SK-MEL-5 (cell line): ENCODE data around the gene DDX39A. TPM values are rescaled to one million over a fixed set of nuclear protein-coding genes. Genes with fewer than 3 reads are reported as not detected.
"Not testable (repeated sequence)": the region's sequence is repeated elsewhere in the genome, so short reads cannot be mapped to it uniquely, and the experiment has no call there.

ENCODE experiments used
- DNase-seq: peaks from one replicate; pipeline ENCODE4 v3.0.0-alpha.2; 2016; ENCODE audit warnings: low read depth, low spot score
- in situ Hi-C: cut with HindIII; loops from 2 replicates; pipeline ENCODE4 v1.10.0; 2016; ENCODE audit warnings: low sequenced_read_pairs, high pct_unique_total_duplicates, low pct_unique_long_range_greater_than_20kb
- total RNA-seq: library from RNA; depleted of rRNA; stranded (reverse); fragments of >200 nt; shearing (Covaris generic); gene quantifications from 2 replicates; pipeline ENCODE4 v1.2.3, GENCODE V29; 2014; rRNA removed

Gene DDX39A
- total RNA-seq, 1 experiment from 2014 or later, result 72.9 TPM

DNA sequence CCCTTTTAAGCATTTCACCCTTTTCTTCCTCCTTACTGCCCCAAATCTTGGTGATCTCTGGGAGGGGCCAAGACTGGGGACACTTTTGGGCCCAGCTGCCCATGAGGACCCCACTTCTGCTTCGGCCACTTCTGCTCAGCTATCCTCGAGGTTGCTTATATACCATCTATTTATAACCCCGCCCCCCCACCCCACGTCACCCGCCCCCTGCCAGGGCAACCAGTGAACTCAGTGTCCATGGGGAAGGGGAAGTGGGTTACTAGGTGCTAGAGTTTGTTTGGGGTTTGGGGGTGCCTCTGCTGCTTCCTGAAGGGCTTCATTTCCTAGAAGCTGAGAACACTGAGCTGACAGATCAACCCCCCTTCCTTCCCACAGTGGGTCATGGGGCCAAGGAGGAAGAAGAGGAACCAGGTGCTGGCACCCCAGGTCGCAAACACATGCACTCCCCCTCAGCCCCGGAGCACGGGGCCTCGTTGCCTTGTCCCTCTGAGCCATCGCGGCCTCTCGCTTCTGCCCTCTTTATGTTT is 44.0 kb downstream of the DDX39A start:
- DNase-seq, result no peak
- in situ Hi-C loops, result no loop called here

DNA sequence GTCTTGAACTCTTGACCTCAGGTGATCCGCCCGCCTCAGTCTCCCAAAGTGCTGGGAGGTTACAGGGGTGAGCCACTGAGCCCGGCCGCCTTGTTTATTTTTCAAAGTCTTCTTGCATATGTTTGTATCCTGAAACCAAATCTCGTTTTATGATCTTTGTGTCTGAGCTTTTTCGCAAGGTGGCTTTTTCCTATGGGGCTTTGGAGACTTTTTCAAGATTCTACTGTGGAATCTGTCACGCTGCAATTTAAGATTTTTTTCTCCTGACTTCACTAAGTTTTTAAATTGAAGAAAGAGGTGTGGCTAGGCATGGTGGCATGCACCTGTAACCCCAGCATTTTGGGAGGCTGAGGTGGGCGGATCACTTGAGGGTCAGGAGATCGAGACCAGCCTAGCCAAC is 44.8 kb downstream of the DDX39A start:
- in situ Hi-C loops, DNase-seq: not testable (repeated sequence)

DNA sequence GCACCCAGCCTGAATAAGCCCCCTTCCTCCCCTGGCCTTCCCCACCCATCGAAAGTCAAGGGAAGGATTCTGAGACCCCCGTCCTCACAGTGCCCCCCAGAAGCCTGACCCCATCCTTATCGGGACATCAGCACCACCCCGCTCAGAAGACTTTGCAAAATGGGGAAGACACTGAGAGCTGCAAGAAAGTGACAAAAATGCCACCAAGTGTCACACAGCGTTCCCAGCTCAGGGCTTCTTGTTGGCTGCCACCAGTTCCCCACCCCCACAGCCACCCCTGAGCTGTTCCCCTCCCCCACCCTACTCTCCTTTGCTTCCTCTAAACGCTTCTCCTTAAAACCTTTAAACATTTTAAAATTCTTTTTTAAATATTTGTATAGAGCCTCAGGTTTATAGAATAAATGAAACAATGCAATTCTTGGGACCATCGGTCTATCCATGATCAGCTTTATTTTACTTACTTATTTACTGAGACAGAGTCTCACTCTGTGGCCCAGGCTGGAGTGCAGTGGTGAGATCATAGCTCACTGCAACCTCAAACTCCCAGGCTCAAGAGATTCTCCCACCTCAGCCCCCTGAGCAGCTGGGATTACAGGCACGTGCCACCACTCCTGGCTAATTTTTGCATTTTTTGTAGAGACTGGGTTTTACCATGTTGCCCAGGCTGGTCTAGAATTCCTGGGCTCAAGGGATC is 46.6 kb downstream of the DDX39A start:
- in situ Hi-C loops, DNase-seq: not testable (repeated sequence)

DNA sequence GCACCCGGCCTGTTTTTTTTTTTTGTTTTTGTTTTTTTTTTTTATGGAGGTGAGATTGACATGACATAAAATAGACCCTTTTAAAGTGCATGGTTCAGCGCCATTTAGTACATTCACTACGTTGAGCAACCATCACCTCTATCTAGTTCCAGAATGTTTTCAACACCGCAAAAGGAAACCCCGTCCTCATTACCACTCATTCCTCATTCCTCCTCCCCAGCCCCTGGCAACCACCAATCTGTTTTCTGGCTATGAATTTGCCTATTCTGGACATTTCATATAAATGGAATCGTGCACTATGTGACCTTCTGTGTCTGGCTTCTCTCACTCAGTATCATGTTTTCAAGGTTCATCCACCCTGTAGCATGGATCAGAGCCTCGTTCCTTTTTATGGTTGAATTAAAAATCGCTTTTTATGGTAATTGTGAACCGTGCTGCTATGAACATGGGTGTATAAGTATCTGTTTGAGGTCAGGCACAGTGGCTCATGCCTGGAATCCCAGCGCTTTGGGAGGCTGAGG is 47.8 kb downstream of the DDX39A start:
- DNase-seq, result no peak
- in situ Hi-C loops, result no loop called here

DNA sequence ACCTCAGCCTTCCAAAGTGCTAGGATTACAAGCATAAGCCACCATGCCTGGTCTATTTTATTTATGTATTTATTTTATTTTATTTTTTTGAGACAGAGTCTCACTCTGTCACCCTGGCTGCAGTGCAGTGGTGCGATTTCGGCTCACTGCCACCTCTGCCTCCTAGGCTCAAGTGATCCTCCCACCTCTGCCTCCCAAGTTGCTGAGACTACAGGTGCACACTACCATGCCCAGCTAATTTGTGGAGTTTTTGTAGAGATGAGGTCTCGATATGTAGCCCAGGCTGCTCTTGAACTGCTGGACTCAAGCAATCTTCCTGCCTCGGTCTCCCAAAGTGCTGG is 48.2 kb downstream of the DDX39A start:
- in situ Hi-C loops, result no loop called here
- no peak for DNase-seq

DNA sequence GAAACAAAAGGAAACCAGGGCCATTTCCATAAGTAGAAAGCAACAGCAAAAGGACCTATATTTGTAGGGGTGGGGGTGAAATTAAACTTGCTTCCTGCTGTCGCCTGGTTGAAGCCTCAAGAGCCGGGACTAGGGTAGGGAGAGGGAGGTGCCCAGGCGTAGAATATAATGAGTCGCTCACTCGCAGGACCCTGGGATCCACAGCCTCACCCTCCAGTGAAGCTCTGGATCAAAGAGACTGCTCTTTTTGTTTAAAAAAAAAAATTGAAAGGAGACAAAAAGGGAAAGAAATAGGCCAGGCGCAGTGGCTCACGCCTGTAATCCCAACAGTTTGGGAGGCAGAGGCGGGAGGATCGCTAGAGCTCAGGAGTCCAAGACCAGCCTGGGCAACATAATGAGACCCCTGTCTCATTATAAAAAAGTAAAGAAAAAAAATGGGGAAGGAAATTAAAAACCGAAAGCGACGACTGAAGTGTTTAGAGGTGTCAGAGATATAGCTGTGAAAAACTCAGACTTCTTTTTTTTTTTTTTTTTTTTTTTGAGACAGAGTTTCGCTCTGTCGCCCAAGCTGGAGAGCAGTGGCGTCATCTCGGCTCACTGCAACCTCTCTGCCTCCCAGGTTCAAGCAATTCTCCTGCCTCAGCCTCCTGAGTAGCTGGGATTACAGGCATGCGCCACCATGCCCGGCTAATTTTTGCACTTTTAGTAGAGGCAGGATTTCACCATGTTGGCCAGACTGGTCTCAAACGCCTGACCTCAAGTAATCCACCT is 48.8 kb downstream of the DDX39A start:
- DNase-seq, result no peak
- in situ Hi-C loops, result no loop called here

DNA sequence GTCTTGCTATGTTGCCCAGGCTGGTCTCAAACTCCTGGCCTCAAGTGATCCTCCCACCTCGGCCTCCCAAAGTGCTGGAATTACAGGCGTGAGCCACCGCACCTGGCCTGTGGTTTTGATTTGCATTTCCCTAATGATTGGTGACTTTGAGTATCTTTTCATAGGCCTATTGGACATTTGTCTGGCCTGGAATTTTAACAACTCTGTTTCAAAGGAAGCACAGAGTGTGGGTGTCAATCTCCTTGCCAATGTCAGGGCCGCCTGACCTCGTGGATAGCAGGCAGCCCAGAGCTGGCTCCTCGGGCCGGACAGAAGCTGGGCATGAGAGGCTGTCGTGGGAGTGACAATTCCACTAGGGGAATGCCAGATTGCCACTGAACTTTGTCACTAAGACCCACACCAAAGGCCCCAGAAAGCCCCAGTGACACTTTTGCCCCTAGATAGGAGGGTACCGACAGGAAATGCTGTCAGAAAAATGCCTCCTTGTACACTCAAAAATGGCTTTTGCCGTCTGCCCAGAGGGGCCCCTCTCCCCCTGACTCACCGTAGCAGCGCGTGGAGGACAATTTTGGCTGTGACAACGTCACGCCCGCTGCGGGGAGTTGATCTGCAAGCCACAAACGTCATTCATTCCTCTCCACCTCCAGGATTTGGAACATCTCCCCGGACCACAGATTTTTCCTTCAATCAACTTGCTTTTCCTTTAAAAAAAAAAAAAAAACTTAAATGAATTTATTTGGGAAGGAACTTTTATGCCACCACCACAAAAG is 49.6 kb downstream of the DDX39A start:
- in situ Hi-C loops, result no loop called here
- DNase-seq, result no peak

DNA sequence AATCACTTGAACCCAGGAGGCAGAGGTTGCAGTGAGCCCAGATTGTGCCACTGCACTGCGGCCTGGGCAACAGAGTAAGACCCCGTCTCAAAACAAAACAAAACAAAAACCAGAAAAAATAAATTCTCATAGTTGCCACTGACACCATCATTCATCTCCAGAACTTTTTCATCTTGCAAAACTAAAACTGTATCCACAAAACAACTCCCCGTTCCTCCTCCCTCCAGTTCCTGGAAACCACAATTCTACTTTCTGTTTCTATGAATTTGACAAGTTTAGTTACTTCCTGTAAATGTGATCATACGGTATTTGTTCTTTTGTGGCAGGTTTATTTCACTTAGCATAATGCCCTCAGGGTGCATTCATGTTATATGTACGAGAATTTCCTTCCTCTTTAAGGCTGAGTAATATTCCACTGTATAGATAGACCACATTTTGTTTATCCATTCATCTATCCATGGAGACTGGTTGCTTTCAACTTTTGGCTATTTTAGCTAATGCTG is 51.1 kb downstream of the DDX39A start:
- in situ Hi-C loops, result no loop called here
- DNase-seq, result no peak

DNA sequence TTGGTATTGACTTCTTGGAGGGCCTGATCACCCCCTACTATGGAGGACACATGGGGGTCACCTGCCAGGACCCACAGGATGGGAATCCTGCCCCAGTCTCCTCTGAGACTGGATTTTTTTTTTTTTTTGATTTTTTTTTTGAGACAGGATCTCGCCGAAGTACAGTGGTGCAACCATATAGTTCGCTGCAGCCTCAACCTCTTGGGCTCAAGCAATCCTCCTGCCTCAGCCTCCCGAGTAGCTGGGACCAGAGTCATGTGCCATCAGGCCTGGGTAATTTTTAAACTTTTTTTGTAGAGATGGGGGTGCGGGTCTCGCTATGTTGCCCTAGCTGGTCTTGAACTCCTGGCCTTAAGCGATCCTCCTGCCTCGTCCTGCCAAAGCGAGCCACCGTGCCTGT is 52.1 kb downstream of the DDX39A start:
- no peak for DNase-seq
- in situ Hi-C loops, result no loop called here

DNA sequence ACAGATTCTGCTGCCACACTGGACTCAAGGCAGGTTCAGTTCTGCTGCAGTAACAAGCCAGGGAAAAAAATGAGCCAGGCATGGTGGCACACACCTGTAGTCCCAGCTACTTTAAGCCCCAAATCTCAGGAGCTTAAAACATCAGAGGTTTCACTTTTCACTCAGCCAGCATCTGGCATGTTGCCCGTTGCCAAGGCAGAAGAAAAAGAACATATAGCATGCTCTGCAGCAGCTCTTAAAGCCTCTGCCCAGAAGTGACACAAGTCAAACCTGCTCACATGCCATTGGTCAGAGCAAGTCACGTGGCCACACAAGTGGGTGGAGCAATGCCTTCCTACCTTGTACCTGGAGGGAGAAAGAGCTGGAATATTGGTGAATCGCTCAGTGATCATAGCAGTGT is 52.6 kb downstream of the DDX39A start:
- DNase-seq, result peak; percentile 64
- in situ Hi-C loops, result no loop called here

DNA sequence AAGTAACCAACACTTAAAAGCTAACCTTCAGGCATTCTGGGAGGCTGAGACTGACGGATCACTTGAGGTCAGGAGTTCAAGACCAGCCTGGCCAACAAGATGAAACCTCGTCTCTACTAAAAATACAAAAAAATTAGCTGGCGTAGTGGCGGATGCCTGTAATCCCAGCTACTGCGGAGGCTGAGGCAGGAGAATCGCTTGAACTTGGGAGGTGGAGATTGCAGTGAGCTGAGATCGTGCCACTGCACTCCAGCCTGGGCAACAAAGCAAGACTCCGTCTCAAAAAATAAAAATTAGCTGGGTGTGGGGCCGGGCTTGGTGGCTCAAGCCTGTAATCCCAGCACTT is 55.1 kb downstream of the DDX39A start:
- DNase-seq, result not testable (repeated sequence)

DNA sequence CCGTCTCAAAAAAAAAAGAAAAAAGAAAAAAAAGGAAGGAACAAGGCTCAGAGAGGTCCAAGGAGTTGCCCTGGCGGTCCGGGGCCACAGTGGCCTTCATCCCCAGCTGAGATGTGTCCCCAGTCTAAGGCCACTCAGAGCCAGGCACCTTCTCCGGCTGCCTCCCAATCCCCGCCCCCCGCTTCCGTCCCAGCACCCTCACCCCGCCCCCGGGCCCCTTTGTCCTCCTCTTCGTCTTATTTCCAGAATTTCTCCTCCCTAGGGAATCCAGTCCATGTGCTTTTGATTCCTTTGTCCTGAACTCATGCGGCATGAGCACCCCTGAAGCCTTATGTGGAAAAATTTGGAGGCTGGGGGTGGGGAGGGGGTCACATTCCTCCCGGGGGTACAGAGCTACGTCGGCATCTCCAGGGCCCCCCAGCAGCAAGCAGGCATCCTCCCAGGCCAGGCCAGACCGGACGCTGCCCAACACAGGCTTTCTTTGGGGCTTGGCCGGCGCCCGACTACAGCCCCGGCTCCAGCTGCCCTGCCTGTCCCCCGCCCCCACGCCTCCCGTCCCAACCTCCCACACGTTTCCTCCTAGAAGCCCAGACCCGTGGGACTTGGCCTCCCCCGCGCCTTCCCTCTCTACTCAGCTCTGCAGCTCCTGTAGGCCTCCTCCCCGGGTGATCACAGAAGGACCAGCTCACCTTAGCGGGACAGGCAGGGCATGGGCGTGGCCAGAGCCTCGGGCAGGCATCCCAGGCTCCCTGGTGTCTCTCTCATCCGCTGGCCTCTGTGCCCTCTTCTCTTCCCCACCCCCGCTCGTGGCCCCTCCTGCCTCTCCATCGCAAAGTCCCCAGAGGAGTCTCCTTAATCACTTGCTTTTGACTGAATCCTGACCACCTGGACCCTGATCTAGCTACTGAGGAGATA is 55.7 kb downstream of the DDX39A start:
- peak; percentile 40 for DNase-seq
- in situ Hi-C loops, result no loop called here

More for the DNA sequence above, 55.1 kb downstream of the DDX39A start:
- in situ Hi-C loops, result not testable (repeated sequence)

DNA sequence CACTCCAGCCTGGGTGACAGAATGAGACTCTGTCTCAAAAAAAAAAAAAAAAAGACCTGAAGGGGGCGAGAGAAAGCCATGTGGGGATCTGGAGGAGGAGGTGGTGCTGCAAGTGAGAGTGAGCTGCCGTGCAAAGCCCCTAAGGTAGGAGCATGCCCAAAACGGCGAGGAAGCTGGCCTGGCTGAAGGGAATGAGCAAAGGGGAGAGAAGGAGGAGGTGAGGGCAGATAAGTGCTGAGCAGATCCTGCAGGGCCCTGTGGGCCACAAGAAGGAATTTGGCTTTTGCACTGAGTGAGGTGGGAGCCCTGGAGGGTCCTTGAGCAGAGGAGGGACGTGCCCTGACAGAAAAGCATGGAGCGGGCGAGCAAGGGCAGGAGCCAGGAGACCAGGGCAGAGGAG is 57.3 kb downstream of the DDX39A start:
- in situ Hi-C loops, result no loop called here
- peak; percentile 42 for DNase-seq

Other genes starting within 250 kb of the DDX39A start
- 5.0 and 8.1 TPM in 2 replicates for gene ADGRL1, start 213.2 kb downstream of the DDX39A start, total RNA-seq
- 11.3 and 14.2 TPM in 2 replicates for gene ADGRE5, start 37.9 kb downstream of the DDX39A start, total RNA-seq
- 29.3 and 31.1 TPM in 2 replicates for gene PKN1, start 14.0 kb upstream of the DDX39A start, total RNA-seq
- gene PTGER1, start 56.0 kb upstream of the DDX39A start, total RNA-seq, result not detected in 2 replicates
- 207 and 229 TPM in 2 replicates for gene GIPC1, start 76.8 kb upstream of the DDX39A start, total RNA-seq
- gene DNAJB1, start 99.1 kb upstream of the DDX39A start, total RNA-seq, result 96.8 and 105 TPM in 2 replicates
- 62.8 and 90.9 TPM in 2 replicates for gene TECR, start 110.3 kb upstream of the DDX39A start, total RNA-seq
- 190 and 221 TPM in 2 replicates for gene NDUFB7, start 152.7 kb upstream of the DDX39A start, total RNA-seq
- 0.26 TPM in 1 of 2 replicates, not detected in the other for gene CLEC17A, start 163.7 kb upstream of the DDX39A start, total RNA-seq